Ishikawa (cell line): Measurements from ENCODE around the gene TMEM165.

Source experiments
- CEBPB ChIP-seq: IDR thresholded peaks from 2 replicates; pipeline ENCODE4 v1.6.1; 2012
- CREB1 ChIP-seq: IDR thresholded peaks from 2 replicates; pipeline ENCODE4 v1.6.1; 2012; ENCODE audit warnings: low read depth
- EGR1 ChIP-seq: IDR thresholded peaks from 2 replicates; pipeline ENCODE4 v1.6.1; 2012
- EP300 ChIP-seq: IDR thresholded peaks from 2 replicates; pipeline ENCODE4 v1.6.1; 2012; ENCODE audit warnings: borderline replicate concordance
- FOXM1 ChIP-seq: IDR thresholded peaks from 2 replicates; pipeline ENCODE4 v1.6.1; 2012; ENCODE audit warnings: low read depth, borderline replicate concordance
- NFIC ChIP-seq: IDR thresholded peaks from 2 replicates; pipeline ENCODE4 v1.6.1; 2012
- RAD21 ChIP-seq: IDR thresholded peaks from 2 replicates; pipeline ENCODE4 v1.6.1; 2012; ENCODE audit warnings: low read depth
- REST ChIP-seq: IDR thresholded peaks from 2 replicates; pipeline ENCODE4 v1.6.1; 2012; ENCODE audit warnings: low read depth, mild to moderate bottlenecking
- TAF1 ChIP-seq: IDR thresholded peaks from 2 replicates; pipeline ENCODE4 v1.6.1; 2012; ENCODE audit warnings: low read depth, mild to moderate bottlenecking
- TCF12 ChIP-seq: IDR thresholded peaks from 2 replicates; pipeline ENCODE4 v1.6.1; 2012; ENCODE audit warnings: low read depth
- TEAD4 ChIP-seq: IDR thresholded peaks from 2 replicates; pipeline ENCODE4 v1.6.1; 2012
- USF1 ChIP-seq: IDR thresholded peaks from 2 replicates; pipeline ENCODE4 v1.6.1; 2012
- YY1 ChIP-seq: IDR thresholded peaks from 2 replicates; pipeline ENCODE4 v1.6.1; 2012; ENCODE audit warnings: low read depth
- ZBTB7A ChIP-seq: IDR thresholded peaks from 2 replicates; pipeline ENCODE4 v1.6.1; 2012; ENCODE audit warnings: low read depth
- TF ChIP-seq, protein P1 (sequence below): IDR thresholded peaks from 2 replicates; pipeline ENCODE4 v1.6.1; 2012

TMEM165 gene

GRCh38 chr4:55364691-55365344, 30.9 kb upstream of the TMEM165 start:
- TF ChIP-seq EP300 (no peak), TCF12 (no peak), ZBTB7A (no peak), USF1 (no peak), CEBPB (no peak), CREB1 (no peak), RAD21 (no peak), NFIC (no peak), REST (no peak), TAF1 (no peak), YY1 (no peak), TEAD4 (no peak)
- TF ChIP-seq, protein P1, sequence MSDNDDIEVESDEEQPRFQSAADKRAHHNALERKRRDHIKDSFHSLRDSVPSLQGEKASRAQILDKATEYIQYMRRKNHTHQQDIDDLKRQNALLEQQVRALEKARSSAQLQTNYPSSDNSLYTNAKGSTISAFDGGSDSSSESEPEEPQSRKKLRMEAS = no peak

- TF ChIP-seq YY1 (no peak), ZBTB7A (no peak)
- TF ChIP-seq, protein P1 = no peak
Observed at GRCh38 chr4:55365345-55365728, 30.4 kb upstream of the TMEM165 start.

DNA sequence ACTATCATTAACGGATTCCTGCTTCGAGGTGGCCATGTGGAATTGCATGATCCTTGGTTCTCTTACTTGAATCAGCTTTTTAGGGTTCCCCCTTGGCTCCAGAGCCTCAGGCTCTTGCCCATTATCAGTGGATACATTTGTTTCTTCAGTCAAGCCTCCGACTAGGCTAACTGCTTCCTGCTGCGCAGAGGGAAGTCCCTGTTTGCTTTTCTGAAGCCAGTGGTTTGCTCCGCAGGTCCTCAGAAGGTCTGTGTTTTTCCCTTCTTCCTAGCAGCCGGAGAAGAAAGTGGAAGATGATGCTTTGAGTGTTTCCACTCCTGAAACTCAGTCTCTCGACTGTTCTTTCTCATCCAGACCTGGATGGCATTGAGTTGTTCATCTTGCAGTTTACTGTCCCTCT, 29.1 kb upstream of the TMEM165 start:
- no peak for TF ChIP-seq TCF12
- no peak for TF ChIP-seq RAD21
- no peak for TF ChIP-seq EP300
- no peak for TF ChIP-seq USF1
- no peak for TF ChIP-seq EGR1

DNA sequence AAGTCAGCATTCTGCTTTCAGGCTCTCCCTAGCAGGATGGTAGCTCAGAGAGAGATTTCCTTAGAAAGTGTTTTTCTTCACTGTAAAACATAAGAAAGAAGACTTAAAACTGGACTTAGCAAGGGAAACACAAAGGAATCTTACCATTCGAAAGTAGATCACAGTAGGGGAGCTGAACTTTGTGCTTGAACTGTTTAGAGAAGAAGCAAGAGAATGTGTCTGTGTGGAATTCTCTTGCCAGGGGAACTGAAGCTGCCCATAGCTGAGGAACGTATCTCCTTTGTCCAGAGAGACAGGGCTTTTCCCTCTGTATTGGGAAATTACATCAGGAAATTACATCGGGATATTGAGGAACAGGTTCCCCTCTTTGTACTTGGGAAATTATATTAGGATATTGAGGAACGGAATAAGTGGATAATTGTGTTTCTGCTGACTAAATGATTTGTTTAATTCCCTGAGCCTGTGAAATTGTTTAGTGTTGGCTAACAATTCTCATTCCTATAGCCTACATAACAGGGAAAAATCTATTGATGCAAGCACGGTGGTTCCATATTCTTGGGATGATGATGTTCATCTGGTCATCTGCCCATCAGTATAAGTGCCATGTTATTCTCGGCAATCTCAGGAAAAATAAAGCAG, 28.6 kb upstream of the TMEM165 start:
- TF ChIP-seq NFIC (no peak), EGR1 (no peak), CREB1 (no peak), TCF12 (no peak), EP300 (no peak), USF1 (no peak)
- TF ChIP-seq, protein P1 = no peak

DNA sequence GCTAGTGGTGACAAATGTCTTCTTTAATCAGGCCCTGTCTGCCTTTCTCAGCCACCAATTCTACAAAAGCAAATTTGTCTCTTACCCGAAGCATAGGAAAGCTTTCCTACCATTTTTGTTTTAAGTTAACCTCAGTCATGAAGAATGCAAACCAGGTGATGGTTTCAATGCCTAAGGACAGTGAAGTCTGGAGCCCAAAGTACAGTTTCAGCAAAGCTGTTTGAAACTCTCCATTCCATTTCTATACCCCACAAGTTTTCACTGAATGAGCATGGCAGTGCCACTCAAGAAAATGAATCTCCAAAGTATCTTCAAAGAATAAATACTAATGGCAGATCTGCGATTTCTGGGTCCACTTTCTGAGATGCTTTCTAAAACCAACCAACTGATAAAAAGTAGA, 25.8 kb upstream of the TMEM165 start:
- TF ChIP-seq USF1 (no peak), RAD21 (no peak), EP300 (no peak), ZBTB7A (no peak), CREB1 (no peak), YY1 (no peak), TEAD4 (no peak), TCF12 (no peak), EGR1 (no peak), NFIC (no peak), REST (no peak), CEBPB (no peak), FOXM1 (no peak), TAF1 (no peak)
- TF ChIP-seq, protein P1 = no peak
